PFSK-1 (cell line): Measurements from ENCODE around the gene CTIF.

ENCODE experiments used
- FOXP2 ChIP-seq: optimal IDR thresholded peaks from 2 replicates; pipeline ENCODE3; 2011; ENCODE audit warnings: borderline replicate concordance, control low read depth, inconsistent platforms; ENCODE audit not compliant: insufficient read depth; ENCODE audit errors: extremely low read length, extremely low read depth
- POLR2AphosphoS5 ChIP-seq: IDR thresholded peaks from 2 replicates; pipeline ENCODE4 v1.6.1; 2012; ENCODE audit warnings: low read depth, mild to moderate bottlenecking, control low read depth, low read length, moderate library complexity
- SIN3A ChIP-seq: IDR thresholded peaks from 2 replicates; pipeline ENCODE4 v1.6.1; 2012; ENCODE audit warnings: mild to moderate bottlenecking, low read length, moderate library complexity, borderline replicate concordance; ENCODE audit not compliant: insufficient read depth
- TAF1 ChIP-seq: IDR thresholded peaks from 2 replicates; pipeline ENCODE4 v1.6.1; 2012; ENCODE audit warnings: low read length, control low read depth, borderline replicate concordance; ENCODE audit not compliant: insufficient read depth
- TF ChIP-seq, protein P1 (sequence below), 2 experiments: IDR thresholded peaks; 2 replicates each; pipeline versions ENCODE4 v1.6.1 to v1.8.0; 2011 to 2012; ENCODE audit warnings: low read depth in 2 of 2, low read length in 2 of 2, control low read depth in 1 of 2, inconsistent platforms in 1 of 2, mild to moderate bottlenecking in 1 of 2, moderate library complexity in 1 of 2; ENCODE audit not compliant: insufficient read depth in 1 of 2

Gene CTIF

DNA sequence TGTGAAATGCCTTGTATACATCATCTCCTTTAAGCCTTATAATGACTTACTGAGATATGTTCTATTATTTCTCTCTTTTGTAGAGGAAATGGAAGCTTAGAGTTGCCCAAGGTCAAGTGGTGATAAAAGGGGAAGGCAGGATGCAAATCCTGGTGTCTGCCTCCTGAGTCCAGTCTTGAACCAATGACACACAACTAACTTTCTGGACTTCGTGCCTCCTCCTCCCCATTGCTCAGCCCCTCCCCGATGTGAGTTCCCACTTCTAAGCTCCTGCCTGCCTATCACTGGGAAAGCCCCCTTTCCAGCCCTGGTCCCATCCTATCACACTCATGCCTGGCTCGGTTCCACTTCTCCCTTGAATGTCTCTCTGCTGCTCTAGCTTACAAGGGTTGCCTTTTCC, 6.9 kb upstream of the CTIF start:
- TF ChIP-seq POLR2AphosphoS5 = no peak
- TF ChIP-seq SIN3A = no peak
- no peak for TF ChIP-seq FOXP2
- TF ChIP-seq TAF1 = no peak
- TF ChIP-seq, protein P1, sequence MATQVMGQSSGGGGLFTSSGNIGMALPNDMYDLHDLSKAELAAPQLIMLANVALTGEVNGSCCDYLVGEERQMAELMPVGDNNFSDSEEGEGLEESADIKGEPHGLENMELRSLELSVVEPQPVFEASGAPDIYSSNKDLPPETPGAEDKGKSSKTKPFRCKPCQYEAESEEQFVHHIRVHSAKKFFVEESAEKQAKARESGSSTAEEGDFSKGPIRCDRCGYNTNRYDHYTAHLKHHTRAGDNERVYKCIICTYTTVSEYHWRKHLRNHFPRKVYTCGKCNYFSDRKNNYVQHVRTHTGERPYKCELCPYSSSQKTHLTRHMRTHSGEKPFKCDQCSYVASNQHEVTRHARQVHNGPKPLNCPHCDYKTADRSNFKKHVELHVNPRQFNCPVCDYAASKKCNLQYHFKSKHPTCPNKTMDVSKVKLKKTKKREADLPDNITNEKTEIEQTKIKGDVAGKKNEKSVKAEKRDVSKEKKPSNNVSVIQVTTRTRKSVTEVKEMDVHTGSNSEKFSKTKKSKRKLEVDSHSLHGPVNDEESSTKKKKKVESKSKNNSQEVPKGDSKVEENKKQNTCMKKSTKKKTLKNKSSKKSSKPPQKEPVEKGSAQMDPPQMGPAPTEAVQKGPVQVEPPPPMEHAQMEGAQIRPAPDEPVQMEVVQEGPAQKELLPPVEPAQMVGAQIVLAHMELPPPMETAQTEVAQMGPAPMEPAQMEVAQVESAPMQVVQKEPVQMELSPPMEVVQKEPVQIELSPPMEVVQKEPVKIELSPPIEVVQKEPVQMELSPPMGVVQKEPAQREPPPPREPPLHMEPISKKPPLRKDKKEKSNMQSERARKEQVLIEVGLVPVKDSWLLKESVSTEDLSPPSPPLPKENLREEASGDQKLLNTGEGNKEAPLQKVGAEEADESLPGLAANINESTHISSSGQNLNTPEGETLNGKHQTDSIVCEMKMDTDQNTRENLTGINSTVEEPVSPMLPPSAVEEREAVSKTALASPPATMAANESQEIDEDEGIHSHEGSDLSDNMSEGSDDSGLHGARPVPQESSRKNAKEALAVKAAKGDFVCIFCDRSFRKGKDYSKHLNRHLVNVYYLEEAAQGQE (IDR thresholded peaks at IDR 0.05; ENCODE audit: insufficient read depth in 1 of 2, low read depth in 2 of 2, low read length in 2 of 2) = no peak

- TF ChIP-seq TAF1 = no peak
- TF ChIP-seq, protein P1 (IDR thresholded peaks at IDR 0.05; ENCODE audit: insufficient read depth in 1 of 2, low read depth in 2 of 2, low read length in 2 of 2) = no peak
Measured at GRCh38 chr18:48533340-48534070, 5.3 kb upstream of the CTIF start.

- TF ChIP-seq SIN3A (no peak), POLR2AphosphoS5 (no peak), TAF1 (no peak), FOXP2 (no peak)
- TF ChIP-seq, protein P1 (IDR thresholded peaks at IDR 0.05; ENCODE audit: insufficient read depth in 1 of 2, low read depth in 2 of 2, low read length in 2 of 2) = no peak
Measured at GRCh38 chr18:48534364-48534763, 4.5 kb upstream of the CTIF start.

- TF ChIP-seq FOXP2 = no peak
- TF ChIP-seq, protein P1 (IDR thresholded peaks at IDR 0.05; ENCODE audit: insufficient read depth in 1 of 2, low read depth in 2 of 2, low read length in 2 of 2) = no peak
- no peak for TF ChIP-seq TAF1
- TF ChIP-seq SIN3A = no peak
- TF ChIP-seq POLR2AphosphoS5 = no peak
Measured at GRCh38 chr18:48535956-48536355, 2.9 kb upstream of the CTIF start.

DNA sequence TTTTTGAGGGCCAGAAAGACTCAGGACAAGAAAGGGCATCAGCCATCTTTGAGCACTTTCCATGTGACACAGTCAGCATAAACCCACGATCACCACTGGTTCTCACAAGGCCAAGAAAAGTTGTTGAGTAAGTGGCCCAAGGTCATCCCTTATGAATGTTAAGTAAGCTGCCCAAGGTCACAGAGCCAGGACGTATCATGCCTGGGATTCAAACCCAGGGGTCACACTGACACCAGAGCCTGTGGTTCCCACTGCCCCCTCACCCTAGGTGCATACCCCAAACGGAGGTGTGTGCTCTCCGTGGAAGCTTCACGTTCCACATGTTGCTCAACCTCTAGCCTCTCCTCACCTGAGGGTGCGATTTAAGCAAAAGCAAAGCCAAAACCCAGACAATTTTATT, 2.3 kb upstream of the CTIF start:
- no peak for TF ChIP-seq FOXP2
- no peak for TF ChIP-seq TAF1
- TF ChIP-seq SIN3A = no peak
